NB4 (cell line): ENCODE results near the gene PROM2.

ENCODE experiments used
- MAX ChIP-seq: IDR thresholded peaks from 2 replicates; pipeline ENCODE4 v1.6.1; 2011; ENCODE audit warnings: low read depth, low read length
- POLR2A ChIP-seq: IDR thresholded peaks from 2 replicates; pipeline ENCODE4 v1.6.1; 2011; ENCODE audit warnings: mild to moderate bottlenecking; ENCODE audit not compliant: insufficient read length; ENCODE audit errors: extremely low read depth

- TF ChIP-seq MAX (no peak), POLR2A (no peak)
Observed at GRCh38 chr2:95334916-95335641, 60.8 kb downstream of the PROM2 start.
